ENCODE data around the gene CDKN1A. TPM values are rescaled to one million over a fixed set of nuclear protein-coding genes. Genes with fewer than 3 reads are reported as not detected.

The CDKN1A gene
- total RNA-seq, 1 donor from 2014 or later = 82.7 TPM

DNA sequence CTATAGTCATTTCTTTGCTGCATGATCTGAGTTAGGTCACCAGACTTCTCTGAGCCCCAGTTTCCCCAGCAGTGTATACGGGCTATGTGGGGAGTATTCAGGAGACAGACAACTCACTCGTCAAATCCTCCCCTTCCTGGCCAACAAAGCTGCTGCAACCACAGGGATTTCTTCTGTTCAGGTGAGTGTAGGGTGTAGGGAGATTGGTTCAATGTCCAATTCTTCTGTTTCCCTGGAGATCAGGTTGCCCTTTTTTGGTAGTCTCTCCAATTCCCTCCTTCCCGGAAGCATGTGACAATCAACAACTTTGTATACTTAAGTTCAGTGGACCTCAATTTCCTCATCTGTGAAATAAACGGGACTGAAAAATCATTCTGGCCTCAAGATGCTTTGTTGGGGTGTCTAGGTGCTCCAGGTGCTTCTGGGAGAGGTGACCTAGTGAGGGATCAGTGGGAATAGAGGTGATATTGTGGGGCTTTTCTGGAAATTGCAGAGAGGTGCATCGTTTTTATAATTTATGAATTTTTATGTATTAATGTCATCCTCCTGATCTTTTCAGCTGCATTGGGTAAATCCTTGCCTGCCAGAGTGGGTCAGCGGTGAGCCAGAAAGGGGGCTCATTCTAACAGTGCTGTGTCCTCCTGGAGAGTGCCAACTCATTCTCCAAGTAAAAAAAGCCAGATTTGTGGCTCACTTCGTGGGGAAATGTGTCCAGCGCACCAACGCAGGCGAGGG is 594 bp upstream of the CDKN1A start:
- H3K9me3 Mint-ChIP-seq = no peaks in the 10 kb centered on the region
- peaks cover 17% of the 10 kb centered on the region for H3K36me3 Mint-ChIP-seq (ENCODE audit: low read depth)
- no peaks in the 10 kb centered on the region for H3K27me3 Mint-ChIP-seq
- H3K4me1 Mint-ChIP-seq = peaks cover 52% of the 10 kb centered on the region
- intact Hi-C loops (cut with micrococcal nuclease) = no loop called here
- peak overlapping the region; percentile 85 for H3K27ac Mint-ChIP-seq
- H3K4me3 Mint-ChIP-seq = peak overlapping the region; percentile 97
- peak; percentile 78 for DNase-seq

GRCh38 chr6:36679043-36679833 is 724 bp downstream of the CDKN1A start:
- intact Hi-C loops (cut with micrococcal nuclease) = loop anchor here (1.0 kb wide), 1 partner anchor 132 kb away; the partner anchor contains the start of gene STK38
- peak; percentile 82 for DNase-seq
- H3K27me3 Mint-ChIP-seq = no peaks in the 10 kb centered on the region
- H3K4me1 Mint-ChIP-seq = peaks cover 64% of the 10 kb centered on the region
- peak overlapping the region; percentile 90 for H3K27ac Mint-ChIP-seq
- peak overlapping the region; percentile 97 for H3K4me3 Mint-ChIP-seq
- peaks cover 28% of the 10 kb centered on the region for H3K36me3 Mint-ChIP-seq (ENCODE audit: low read depth)
- no peaks in the 10 kb centered on the region for H3K9me3 Mint-ChIP-seq

DNA sequence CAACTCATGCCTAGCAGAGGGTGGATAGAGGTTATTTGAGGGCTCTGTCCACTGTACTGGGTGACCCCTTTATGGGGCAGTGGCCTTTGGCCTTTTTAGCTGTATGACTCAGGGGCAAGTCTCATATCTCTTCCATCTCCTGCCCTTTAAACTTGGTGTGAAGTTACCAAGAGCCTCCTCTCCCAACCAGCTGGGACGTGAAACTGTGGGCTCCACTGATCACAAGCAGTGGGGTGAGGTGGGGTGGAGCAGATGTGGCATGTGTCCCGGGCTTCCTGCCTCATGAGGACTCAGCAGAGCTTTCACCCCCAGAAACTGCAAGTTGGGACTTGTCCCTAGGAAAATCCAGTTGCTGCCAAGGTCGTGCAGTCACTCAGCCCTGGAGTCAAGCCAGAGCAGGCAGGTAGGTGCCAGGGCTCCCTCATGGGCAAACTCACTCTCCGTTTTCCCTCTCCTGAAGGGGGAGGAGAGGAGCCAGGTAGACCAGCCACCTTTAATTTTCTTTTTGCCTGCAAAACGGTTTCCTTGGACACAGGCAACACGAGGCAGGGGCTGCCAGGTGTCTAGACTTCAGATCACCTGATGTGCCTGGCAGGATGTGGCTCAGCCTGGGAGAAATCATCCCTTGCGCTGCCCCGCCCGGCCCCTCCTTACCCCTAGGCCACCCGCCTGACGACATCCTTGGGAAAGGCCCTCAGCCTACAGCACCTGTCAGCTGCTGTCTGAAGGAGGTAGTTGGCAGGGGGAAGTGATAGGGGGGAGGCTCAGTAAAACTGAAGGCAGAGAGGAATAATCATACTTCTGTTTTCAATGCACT is 4.0 kb downstream of the CDKN1A start:
- H3K27me3 Mint-ChIP-seq = no peaks in the 10 kb centered on the region
- H3K4me1 Mint-ChIP-seq = peaks cover 47% of the 10 kb centered on the region
- intact Hi-C loops (cut with micrococcal nuclease) = loop anchor here (1.0 to 5.0 kb wide), 4 partner anchors 13 to 560 kb away; no protein-coding TSS in a partner anchor
- no peaks in the 10 kb centered on the region for H3K9me3 Mint-ChIP-seq
- DNase-seq = peak; percentile 91
- peak overlapping the region; percentile 67 for H3K4me3 Mint-ChIP-seq
- H3K36me3 Mint-ChIP-seq (ENCODE audit: low read depth) = peaks cover 55% of the 10 kb centered on the region
- H3K27ac Mint-ChIP-seq = peak overlapping the region; percentile 79

DNA sequence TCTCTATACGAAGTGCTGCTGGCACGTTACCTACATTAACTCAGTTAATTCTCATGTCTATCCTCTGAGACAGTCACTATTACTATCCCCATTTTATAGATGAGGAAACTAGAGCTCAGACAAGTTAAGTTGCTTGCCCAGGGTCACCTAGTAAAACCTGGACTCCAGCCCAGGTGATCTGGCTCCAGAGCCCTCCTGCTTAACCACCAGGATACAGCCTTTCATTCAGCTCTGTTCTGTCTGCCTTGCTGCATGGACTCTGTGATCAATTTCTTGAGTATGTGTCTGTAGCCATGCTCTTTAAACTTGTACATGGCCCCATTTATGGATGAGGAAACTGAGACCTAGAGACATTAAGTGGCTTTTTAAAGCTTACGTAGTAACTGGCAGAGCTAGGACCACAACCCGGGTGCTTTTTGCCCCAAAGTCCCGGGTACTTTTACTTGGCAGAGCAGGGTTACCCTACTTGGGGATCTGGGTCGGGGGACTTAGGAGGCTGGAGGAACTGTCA is 4.7 kb downstream of the CDKN1A start:
- H3K27me3 Mint-ChIP-seq = no peaks in the 10 kb centered on the region
- peak overlapping the region; percentile 79 for H3K27ac Mint-ChIP-seq
- H3K4me1 Mint-ChIP-seq = peaks cover 41% of the 10 kb centered on the region
- intact Hi-C loops (cut with micrococcal nuclease) = loop anchor here (5.0 kb wide), 2 partner anchors 44 to 561 kb away; no protein-coding TSS in a partner anchor
- H3K36me3 Mint-ChIP-seq (ENCODE audit: low read depth) = peaks cover 57% of the 10 kb centered on the region
- DNase-seq = no peak
- H3K9me3 Mint-ChIP-seq = no peaks in the 10 kb centered on the region
- H3K4me3 Mint-ChIP-seq = peak overlapping the region; percentile 67

GRCh38 chr6:36683656-36684446 is 5.3 kb downstream of the CDKN1A start:
- H3K36me3 Mint-ChIP-seq (ENCODE audit: low read depth) = peaks cover 53% of the 10 kb centered on the region
- no peaks in the 10 kb centered on the region for H3K27me3 Mint-ChIP-seq
- peak overlapping the region; percentile 67 for H3K4me3 Mint-ChIP-seq
- H3K4me1 Mint-ChIP-seq = peaks cover 39% of the 10 kb centered on the region
- H3K9me3 Mint-ChIP-seq = no peaks in the 10 kb centered on the region
- peak overlapping the region; percentile 79 for H3K27ac Mint-ChIP-seq
- intact Hi-C loops (cut with micrococcal nuclease) = loop anchor here (5.0 kb wide), 2 partner anchors 43 to 562 kb away; no protein-coding TSS in a partner anchor
- no peak for DNase-seq

DNA sequence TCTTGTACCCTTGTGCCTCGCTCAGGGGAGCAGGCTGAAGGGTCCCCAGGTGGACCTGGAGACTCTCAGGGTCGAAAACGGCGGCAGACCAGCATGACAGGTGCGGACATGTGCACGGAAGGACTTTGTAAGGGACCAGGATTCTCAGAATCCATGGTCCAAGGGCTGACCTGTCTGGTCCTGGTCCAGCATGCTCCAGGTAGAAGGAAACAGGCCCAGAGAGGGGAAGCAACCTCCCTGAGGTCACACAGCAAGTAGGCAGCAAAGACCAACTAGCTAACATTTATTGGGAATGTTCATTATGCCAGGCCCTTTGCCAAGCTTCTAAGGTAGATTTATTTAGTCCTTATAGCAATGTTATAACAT is 5.9 kb downstream of the CDKN1A start:
- peaks cover 52% of the 10 kb centered on the region for H3K36me3 Mint-ChIP-seq (ENCODE audit: low read depth)
- H3K4me1 Mint-ChIP-seq = peaks cover 41% of the 10 kb centered on the region
- H3K4me3 Mint-ChIP-seq = no peak overlapping the region
- H3K9me3 Mint-ChIP-seq = no peaks in the 10 kb centered on the region
- DNase-seq = no peak
- H3K27me3 Mint-ChIP-seq = no peaks in the 10 kb centered on the region
- intact Hi-C loops (cut with micrococcal nuclease) = loop anchor here (5.0 kb wide), 2 partner anchors 43 to 562 kb away; no protein-coding TSS in a partner anchor
- H3K27ac Mint-ChIP-seq = no peak overlapping the region

DNA sequence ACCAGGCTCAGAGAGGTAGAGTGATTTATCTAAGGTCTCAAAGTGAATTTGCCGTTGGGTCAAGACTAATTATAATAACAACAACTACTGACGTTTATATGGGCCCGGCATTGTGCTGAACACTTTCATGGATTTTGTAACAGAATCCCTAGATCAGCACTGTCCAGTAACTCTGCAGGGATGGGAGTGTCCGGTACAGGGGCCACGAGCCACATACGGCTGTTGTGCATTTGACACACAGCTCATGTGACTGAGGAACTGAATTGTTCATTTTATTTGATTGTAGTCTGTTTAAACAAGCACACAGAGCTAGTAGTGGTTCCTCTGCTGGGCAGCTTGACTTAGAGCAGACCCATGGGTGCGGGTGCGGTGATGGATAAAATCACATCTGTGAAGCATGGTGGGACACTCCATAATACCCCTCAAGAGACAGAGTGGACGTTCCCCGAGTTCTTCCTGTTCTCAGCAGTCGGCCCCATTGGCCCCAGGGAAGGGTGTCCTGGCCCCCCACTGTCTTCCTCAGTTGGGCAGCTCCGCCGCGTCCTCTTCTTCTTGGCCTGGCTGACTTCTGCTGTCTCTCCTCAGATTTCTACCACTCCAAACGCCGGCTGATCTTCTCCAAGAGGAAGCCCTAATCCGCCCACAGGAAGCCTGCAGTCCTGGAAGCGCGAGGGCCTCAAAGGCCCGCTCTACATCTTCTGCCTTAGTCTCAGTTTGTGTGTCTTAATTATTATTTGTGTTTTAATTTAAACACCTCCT is 6.8 kb downstream of the CDKN1A start:
- no peaks in the 10 kb centered on the region for H3K27me3 Mint-ChIP-seq
- H3K9me3 Mint-ChIP-seq = no peaks in the 10 kb centered on the region
- H3K27ac Mint-ChIP-seq = peak overlapping the region; percentile 41
- intact Hi-C loops (cut with micrococcal nuclease) = no loop called here
- DNase-seq = no peak
- H3K4me3 Mint-ChIP-seq = no peak overlapping the region
- H3K4me1 Mint-ChIP-seq = peaks cover 42% of the 10 kb centered on the region
- H3K36me3 Mint-ChIP-seq (ENCODE audit: low read depth) = peaks cover 50% of the 10 kb centered on the region

DNA sequence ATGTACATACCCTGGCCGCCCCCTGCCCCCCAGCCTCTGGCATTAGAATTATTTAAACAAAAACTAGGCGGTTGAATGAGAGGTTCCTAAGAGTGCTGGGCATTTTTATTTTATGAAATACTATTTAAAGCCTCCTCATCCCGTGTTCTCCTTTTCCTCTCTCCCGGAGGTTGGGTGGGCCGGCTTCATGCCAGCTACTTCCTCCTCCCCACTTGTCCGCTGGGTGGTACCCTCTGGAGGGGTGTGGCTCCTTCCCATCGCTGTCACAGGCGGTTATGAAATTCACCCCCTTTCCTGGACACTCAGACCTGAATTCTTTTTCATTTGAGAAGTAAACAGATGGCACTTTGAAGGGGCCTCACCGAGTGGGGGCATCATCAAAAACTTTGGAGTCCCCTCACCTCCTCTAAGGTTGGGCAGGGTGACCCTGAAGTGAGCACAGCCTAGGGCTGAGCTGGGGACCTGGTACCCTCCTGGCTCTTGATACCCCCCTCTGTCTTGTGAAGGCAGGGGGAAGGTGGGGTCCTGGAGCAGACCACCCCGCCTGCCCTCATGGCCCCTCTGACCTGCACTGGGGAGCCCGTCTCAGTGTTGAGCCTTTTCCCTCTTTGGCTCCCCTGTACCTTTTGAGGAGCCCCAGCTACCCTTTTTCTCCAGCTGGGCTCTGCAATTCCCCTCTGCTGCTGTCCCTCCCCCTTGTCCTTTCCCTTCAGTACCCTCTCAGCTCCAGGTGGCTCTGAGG is 7.6 kb downstream of the CDKN1A start:
- no peak for DNase-seq
- Mint-ChIP-seq H3K36me3 (ENCODE audit: low read depth) (peaks cover 44% of the 10 kb centered on the region), H3K27me3 (no peaks in the 10 kb centered on the region), H3K4me3 (no peak overlapping the region), H3K9me3 (no peaks in the 10 kb centered on the region), H3K4me1 (peaks cover 42% of the 10 kb centered on the region), H3K27ac (no peak overlapping the region)
- intact Hi-C loops (cut with micrococcal nuclease) = no loop called here

DNA sequence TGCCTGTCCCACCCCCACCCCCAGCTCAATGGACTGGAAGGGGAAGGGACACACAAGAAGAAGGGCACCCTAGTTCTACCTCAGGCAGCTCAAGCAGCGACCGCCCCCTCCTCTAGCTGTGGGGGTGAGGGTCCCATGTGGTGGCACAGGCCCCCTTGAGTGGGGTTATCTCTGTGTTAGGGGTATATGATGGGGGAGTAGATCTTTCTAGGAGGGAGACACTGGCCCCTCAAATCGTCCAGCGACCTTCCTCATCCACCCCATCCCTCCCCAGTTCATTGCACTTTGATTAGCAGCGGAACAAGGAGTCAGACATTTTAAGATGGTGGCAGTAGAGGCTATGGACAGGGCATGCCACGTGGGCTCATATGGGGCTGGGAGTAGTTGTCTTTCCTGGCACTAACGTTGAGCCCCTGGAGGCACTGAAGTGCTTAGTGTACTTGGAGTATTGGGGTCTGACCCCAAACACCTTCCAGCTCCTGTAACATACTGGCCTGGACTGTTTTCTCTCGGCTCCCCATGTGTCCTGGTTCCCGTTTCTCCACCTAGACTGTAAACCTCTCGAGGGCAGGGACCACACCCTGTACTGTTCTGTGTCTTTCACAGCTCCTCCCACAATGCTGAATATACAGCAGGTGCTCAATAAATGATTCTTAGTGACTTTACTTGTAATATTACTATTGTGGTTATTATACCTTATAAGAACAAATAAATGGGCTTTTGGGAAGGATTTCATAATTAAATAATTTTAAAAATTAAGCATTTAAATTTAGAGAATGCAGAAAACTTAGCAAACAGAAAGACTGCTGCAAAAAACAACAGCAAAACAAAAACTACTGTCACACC is 8.4 kb downstream of the CDKN1A start:
- DNase-seq = no peak
- no peak overlapping the region for H3K4me3 Mint-ChIP-seq
- intact Hi-C loops (cut with micrococcal nuclease) = no loop called here
- no peak overlapping the region for H3K27ac Mint-ChIP-seq
- peaks cover 47% of the 10 kb centered on the region for H3K4me1 Mint-ChIP-seq
- H3K27me3 Mint-ChIP-seq = no peaks in the 10 kb centered on the region
- H3K9me3 Mint-ChIP-seq = no peaks in the 10 kb centered on the region
- peaks cover 42% of the 10 kb centered on the region for H3K36me3 Mint-ChIP-seq (ENCODE audit: low read depth)

DNA sequence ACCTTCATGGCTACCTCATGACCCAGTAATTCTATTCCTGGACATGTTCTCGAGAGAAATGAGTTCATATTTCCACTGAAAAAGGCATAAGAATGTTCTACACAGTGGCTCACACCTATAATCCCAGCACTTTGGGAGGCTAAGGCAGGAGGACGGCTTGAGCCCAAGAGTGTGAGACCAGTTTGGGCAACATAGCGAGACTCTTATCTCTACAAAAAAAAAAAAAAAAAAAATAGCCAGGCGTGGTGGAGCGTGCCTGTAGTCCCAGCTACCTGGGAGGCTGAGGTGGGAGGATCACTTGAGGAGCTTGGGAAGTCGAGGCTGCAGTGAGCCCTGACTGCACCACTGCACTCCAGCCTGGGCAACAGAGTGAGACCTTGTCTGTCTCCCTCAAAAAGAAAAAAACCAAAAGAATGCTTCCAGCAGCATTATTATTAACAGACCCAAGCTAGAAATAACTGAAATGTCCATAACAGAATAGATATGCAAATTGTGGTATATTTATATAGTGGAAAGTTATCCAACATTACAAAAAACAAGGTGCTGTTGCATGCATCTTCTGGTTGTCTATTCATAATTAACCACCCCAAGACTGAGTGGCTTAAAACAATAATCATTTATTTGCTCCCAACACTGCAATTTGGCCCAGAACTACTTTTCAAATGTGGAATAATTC is 9.7 kb downstream of the CDKN1A start:
- DNase-seq = no peak
- Mint-ChIP-seq H3K27me3 (no peaks in the 10 kb centered on the region), H3K36me3 (ENCODE audit: low read depth) (peaks cover 37% of the 10 kb centered on the region), H3K4me3 (no peak overlapping the region), H3K27ac (no peak overlapping the region), H3K9me3 (no peaks in the 10 kb centered on the region), H3K4me1 (peaks cover 48% of the 10 kb centered on the region)
- intact Hi-C loops (cut with micrococcal nuclease) = no loop called here

- intact Hi-C loops (cut with micrococcal nuclease) = no loop called here
- no peak for DNase-seq
- Mint-ChIP-seq H3K27ac (no peak overlapping the region), H3K4me3 (no peak overlapping the region), H3K27me3 (no peaks in the 10 kb centered on the region), H3K4me1 (peaks cover 47% of the 10 kb centered on the region), H3K36me3 (ENCODE audit: low read depth) (peaks cover 32% of the 10 kb centered on the region), H3K9me3 (no peaks in the 10 kb centered on the region)
Observed at GRCh38 chr6:36688739-36689075, 10.2 kb downstream of the CDKN1A start.

All from activated CD4-positive, alpha-beta T cell treated with anti-CD3 and anti-CD28 coated beads, Interleukin-2, amount 10 ng/mL, durations not matched to agents 24 days and 14 days (primary cell).